GM19238 (cell line): ENCODE results near the gene ALX4.

ENCODE experiments used
- DNase-seq: peaks from one replicate; pipeline ENCODE4 v3.0.0; 2011; ENCODE audit warnings: low spot score; ENCODE audit not compliant: insufficient read length

Gene ALX4

DNA sequence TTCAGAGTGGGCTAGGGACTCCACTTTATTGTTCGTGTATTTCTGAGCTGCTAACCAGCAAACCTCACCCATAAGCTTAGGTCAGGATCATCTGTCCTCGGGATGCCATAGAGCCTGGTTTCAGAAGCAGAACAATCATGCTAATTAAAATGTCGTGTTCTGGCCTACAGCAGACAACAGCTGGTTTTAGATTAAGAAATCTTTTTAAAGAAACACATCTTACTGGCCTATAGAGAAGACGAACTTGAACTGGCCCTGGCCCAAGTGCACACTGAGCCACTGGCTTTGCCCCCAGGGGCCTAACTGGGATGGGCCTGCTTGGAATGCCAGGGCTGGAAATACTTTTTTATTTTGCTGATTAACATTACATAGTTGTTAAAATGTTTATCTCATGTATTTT, 63.2 kb downstream of the ALX4 start:
- DNase-seq: no peak

DNA sequence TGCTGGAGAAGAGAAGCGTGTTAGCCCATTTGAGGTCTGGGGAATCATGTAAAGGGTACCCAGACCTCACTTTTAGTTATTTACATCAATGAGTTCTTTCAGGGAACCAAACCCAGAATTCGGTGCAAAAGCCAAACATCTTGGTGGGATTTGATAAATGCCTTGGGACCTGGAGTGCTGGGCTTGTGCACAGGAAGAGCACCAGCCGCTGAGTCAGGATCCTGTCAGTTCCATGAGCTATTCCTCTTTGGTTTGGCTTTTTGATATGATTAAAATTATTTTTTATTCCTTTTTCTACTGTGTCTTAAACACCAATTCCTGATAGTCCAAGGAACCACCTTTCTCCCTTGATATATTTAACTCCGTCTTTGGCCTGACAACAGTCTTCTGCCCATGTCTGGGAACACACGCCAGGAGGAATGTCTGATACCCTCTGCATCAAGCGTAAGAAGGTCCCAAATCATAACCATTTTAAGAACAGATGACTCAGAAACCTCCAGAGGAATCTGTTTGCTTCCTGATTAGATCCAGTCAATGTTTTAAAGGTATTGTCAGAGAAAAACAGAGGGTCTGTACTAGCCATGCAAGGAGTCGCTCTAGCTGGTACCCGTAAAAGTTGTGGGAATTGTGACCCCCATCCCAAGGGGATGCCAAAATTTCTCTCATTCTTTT, 65.2 kb downstream of the ALX4 start:
- no peak for DNase-seq

DNA sequence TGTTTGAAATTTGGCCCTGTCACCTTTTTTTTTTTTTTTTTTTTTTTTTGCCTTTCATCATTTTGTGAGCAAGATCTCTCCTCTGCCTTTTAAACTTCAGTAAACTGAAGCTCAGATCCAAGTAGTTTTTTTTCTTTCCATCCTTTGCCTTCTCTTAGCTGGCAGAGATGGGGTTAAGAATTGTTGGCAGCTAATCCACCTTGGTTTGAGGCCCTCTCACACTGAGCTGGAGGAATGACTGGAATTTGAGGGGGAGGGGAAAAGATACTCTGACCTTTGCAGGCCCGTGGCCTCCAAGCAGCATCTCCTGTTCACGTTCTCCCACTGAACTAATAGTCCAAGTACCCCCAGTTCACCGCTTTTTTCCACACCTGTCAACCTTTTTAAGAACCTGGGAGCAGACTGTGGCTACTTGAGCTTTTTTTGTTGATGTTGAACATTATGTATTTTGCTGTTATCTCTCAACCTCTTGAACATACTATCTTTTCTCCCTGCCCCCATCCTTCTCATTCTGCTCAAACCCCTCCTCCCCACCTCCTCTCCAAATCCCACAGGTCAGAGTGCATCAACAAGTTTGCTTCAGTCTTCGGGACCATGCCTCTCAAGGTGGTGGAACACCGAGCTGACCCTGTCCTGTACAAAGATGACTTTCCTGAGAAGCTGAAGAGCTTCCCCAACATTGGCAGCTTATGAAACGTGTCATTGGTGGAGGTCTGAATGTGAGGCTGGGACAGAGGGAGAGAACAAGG, 66.2 kb downstream of the ALX4 start:
- DNase-seq: no peak

DNA sequence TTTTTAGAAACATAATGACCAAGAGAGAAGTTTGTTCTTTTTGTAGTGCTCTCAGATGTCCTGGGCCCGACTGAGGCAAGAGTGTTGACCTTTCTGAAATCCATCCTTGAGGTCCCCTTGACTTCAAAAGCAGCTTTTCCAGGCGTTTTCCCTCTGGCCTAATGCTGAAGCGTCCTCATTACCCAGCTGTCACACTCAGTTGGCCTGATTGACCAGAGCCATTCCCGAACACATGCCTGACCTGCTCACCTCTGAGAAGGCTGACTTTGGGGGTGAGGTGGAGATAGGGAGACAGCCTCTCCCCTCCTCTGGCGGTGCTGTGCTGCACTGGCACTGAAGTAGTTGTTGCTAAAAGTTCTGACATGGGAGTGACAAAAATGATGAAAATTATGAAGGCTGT, 66.9 kb downstream of the ALX4 start:
- DNase-seq: no peak

DNA sequence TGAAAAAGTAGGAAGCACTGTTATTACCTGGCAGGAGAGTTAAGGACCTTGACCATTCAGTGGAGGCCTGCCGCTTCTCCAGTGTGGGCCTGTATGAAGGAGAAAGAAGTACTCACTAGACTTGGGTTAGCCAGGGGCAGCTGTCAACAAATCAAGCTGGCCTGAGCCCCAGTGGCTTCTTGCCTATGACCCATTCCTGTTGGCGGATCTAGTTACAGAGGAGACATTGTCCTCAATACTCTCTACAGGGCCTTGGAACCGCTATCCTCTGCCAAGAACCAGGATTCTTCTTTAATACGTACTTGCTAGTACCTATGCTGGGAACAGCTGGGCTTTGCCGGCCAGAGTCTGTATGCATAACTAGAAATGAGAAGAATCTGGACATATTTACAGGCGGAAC, 68.1 kb downstream of the ALX4 start:
- DNase-seq: no peak

DNA sequence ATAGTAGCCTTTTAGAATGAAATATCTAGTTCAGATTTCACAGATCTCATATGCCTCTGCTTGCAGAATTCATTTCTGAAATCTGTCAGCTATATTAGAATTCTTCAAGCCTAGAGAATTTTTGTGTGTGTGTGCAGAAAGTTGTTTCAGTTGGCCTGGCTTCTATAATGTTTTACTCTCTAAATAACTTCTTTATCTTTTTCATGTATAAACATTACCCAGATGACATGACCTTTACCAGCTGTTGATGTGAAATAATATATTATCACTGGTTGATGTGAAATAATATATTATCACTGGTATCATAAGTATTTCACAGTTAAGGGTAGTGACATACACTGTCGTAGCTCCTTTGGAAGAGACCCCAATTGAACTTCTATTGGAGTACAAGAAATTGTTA, 72.8 kb downstream of the ALX4 start:
- no peak for DNase-seq

DNA sequence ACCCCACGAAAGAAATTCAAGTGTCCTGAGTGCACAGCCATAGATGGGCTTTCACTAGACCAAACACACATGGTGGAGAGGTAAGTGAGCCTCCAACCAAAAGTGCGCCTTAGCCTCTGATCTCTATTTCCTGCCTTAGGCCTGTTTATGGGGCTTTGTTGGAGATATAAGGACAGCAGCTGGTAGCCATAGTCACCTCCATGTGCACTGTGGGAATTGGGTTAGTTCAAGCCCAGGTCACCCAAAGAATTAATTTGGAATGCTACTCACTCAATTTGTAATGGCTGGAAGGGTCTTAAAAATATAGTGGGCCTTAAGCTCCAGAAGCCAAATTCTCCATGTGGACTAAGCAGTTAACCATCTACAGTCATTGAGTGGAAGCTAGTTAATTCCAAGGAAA, 73.6 kb downstream of the ALX4 start:
- DNase-seq: no peak

DNA sequence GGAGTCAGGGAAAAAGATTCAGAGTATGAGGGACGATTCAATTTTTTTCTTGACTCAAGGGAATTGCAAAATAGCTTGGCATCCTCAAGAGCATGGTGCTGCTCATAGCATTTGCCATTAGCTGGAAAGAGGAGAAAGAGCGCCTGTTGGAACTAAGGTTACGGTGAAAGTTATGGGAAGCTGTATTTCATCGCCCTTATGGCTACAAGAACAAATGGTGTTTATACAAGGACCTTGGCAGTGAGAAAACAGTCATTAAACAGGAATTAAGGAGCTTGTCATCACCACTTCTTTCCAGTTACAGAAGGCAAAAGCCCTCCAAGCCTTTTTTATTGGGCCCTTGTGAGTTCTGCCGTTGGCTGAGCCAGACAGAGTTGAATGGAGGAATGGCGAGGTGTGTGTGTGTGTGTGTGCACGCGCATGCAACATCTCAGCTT, 74.2 kb downstream of the ALX4 start:
- no peak for DNase-seq

DNA sequence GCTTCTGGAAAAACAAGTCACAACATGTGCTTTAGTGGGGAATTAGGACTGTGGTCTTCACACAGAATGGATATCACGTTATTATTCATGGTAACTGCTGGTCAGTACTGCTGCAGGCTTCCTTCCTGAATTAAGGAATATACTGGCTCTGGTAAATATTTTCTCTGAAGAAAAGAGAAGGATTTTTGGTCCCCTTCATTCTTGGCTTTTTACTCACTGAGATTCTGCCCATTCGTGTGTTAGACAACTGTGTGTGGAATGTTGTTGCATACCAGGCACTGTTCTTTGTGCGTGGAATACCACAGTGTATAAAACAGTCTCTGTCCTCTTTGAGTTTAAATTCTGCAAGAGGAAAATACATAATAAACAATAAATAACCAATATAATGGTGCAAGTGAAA, 80.3 kb downstream of the ALX4 start:
- DNase-seq: no peak

DNA sequence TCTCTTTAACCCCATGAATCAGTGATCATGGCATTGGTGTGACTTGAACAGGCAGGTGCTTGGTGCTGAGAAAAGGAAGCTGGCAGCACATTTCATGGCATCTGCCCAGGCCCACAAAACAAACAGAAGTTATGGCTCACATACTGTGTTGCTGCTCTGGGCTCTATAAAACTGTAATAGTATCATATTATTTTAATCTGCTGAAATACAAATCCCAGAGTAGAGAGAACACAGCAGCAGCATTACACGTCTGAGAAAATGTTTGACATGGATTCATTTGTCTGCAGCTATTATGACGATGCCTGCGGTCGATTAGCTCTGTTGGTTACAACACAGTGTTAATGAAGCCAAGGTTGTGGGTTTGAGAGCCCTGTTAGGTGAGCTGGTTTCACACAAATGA, 80.8 kb downstream of the ALX4 start:
- no peak for DNase-seq

DNA sequence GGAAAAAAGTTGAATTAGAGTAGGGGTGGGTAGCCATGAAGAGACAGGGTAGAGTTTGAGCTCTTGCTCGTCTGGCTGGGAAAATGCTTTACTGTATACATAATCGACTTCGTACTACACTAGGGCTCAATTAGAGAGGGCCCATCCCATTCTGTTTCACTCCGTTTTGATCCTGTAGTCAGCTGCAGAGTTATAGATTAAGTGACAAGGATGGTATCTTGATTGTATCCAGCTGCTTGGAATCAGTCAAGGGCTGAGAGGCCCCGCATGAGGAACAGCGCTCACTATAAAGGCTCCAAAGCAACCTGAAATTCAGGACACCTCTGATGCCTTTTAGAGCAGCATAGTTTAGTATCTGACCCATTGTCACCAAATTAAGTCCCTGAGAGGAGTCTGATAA, 81.6 kb downstream of the ALX4 start:
- DNase-seq: no peak

DNA sequence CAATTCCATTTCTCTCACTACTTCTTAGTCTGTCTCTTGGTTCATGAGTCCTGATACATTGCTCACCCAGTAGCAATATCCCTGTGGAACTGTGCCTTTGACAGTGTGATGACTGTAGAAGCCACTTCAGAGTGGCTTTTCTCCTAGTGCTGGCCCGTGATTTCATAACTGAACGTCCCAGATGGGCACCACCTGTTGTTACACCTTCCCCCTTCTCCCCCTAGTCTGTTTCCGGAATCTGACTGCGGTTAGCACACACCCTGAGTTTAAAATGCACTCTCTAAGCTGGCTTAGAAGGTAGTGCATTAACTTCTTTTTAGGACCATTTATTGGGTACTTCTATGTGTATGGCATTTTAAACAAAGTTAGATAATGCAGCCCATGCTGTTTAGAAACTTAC, 83.0 kb downstream of the ALX4 start:
- DNase-seq: no peak

DNA sequence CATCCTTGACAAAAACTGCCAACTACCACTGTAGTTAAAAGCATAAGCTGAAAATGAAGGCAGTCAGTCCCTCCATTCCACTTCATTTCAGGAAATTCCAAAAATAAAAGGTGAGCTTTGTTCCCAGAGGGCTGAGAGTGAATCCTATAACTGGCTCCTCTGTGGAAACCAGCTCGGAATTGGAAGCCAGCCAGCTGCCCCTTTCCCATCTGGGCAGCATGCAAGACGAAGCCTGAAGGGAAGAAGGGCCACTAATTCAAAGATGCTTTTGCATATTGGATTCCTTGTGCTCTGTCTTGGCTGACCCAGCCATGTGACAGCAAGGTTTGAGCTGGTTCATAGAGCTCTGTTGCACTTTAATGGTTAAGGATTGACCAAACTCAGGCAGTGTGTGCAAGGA, 83.4 kb downstream of the ALX4 start:
- no peak for DNase-seq

DNA sequence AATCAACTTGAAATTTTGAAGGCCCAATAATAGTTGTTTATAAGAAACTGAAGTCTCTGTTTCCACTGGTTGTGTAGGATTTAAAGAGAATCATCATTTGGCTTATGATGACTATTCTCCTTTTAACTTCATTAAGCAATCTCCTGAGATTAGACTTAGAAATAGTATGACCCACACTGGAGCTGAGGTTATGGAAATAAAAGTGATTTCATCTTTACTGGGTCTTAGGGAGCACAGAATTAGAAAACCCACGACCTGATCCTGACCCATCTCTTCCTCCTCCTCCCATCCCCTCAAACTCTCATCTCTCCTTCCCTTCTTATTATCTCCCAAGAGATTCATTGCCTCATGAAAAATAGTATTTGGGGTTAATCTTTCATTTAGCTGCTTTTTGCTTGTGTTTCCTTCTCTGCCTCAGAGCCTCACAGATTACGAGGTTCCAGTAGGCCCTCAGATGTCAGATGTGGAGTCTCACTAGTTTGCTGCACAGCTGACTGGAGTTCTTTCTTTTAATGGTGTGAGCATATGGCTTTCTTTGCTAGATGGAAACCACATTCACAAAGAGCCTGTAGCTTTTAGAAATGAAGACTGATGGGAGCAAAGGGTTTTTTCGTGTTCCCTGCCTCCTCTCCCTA, 85.0 kb downstream of the ALX4 start:
- DNase-seq: no peak

DNA sequence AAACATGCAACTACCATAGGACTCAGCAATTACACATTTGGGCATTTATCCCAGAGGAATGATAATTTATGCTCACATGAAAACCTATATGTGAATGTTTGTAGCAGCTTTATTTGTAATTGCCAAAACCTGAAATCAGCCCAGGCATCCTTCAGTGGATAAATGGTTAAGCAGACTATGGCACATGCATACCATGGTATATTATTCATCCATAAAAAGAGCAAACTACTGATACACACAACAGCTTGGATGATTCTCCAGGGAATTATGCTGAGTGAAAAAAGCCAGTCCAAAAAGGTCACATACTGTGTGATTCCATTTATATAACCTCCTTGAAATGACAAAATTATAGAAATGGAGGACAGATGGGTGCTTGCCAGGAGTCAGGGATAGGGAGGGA, 86.7 kb downstream of the ALX4 start:
- no peak for DNase-seq

DNA sequence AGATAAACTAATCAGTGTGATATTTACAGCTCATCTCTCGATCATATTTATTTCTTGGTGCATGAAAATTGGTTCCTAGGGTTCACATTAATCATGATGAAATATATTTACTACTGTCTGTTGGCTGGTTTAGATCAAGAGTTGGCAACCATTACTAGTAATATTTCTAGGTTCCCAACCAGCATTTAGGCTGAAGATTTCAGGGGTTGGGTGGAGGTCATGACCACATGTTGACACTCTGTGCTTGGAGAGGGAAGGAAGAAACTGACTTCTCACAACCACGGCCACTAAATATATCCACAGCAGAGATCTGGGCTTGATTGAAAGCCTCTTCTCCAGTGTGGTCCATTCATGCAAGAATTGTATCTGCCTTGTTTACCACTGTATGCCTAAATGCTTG, 87.9 kb downstream of the ALX4 start:
- DNase-seq: no peak

DNA sequence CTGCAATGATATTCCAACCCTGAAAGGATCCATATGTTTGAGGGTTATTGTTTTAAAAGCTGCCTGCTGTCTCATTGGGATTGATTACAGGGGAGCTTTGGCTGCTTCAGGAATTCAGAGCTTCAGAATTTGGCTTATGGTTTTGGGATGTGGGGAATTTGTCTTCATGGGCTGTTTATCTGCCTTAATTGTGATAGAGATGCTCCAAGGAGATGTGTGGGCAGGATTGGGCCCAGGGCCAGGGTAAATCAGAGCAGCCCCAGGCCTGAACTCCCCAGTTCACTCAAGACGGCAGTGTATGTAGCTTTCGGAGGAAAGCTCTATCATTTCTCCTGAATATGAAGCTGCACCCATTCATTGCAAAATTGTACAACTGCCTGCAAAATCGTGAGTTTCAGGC, 88.5 kb downstream of the ALX4 start:
- DNase-seq: no peak

DNA sequence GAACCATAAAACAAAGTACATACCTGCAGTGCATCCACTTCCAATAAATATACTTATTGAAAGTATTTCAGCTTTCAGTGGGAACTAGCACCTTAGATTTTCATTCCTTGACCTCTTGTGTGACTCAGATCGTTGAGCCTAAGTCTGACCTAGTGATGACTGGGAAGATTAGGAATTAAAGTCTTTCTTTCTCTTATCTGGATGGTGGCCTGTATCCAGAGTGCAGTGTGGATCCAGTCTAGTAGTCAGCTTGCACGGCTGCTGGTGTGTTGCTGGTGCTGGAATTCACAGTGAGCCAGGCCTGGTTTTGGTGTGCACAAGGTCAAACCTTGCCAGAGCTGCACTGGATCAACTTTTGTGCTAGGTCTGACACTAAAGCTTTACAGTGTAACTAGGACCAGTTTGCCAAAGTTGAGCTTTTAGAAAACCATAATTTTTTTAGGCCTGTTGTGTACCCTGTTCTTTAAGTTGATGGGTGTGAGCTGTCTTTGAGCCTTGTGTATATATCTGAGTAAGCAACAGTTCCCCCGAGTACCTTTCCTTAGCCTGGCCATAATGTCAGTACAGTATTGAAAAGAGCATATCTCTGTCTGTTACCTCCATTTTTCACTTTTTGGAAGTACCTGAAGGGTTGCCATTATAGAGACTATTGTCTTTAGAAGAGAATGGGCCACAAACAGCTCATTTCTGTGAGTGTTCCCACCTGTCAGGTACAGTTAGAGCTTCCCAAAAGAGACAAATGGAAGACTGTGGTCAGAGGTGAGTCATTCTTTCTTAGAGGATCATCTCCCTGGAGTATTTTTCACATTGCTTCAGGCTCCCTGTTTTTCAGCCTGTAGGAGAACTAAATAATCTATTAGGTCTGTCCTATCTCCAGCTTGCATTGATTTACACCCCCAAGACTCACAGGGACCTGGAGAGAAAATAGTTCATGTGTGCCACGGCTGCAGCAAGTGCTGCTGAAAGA, 89.8 kb downstream of the ALX4 start:
- no peak for DNase-seq

DNA sequence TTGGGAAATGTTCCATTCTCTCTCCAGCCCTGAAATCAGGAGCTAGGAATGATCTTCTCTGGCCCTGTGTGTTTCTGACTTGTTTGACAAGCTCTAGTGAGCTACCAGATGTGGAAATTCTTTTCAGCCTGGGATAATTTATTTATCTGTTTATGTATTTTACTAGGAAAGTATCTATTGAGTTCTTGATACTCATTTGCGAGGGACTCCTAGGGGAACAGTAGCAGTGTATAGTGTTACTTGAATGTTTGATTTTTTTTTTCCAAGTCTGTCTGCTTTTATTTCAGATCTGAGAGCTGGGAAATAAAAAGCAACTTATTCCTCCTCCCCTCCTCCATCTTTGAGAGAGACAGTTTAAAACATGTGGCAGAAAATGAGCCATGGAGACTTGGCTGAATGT, 92.5 kb downstream of the ALX4 start:
- DNase-seq: no peak

DNA sequence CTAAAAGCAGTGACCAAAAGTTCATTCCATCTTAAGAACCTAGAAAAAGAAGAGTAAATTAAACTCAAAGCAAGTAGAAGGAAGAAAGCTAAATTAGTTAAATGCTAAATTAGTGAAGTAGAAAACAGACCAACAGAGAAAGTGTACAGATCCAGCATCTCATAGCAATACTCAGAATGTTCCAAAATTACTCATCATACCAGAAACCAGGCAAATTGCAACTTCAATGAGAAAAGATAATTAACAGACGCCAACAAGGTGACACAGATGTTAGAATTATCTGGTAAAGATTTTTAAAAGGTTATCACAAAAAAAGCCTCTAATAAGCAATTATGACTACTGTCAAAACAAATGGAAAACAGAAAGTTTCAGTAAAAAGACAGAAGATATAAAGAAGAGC, 96.8 kb downstream of the ALX4 start:
- DNase-seq: no peak

DNA sequence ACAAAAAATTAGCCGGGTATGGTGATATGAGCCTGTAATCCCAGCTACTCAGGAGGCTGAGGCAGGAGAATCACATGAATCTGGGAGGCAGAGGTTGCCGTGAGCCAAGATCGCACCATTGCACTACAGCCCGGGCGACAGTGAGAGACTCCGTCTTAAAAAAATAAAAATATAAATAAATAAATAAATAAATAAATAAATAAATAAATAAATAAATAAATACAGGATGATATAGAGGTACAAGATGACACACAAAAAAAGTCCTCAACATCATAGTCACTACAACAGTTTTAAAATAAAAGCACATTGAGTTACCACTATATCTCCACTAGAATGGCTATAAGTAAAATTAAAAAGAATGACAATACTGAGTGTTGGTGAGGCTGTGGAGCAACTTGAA, 97.8 kb downstream of the ALX4 start:
- DNase-seq: no peak
